Omental fat pad (tissue), 4 donors: Measurements from ENCODE around the gene PLAC8. TPM values are rescaled to one million over a fixed set of nuclear protein-coding genes. Genes with fewer than 3 reads are reported as not detected.
"Not testable (repeated sequence)": the region's sequence is repeated elsewhere in the genome, so short reads cannot be mapped to it uniquely, and the experiment has no call there.

Experiments
- ATAC-seq: fragments of 150-250 bp; one replicate; pipeline ENCODE4 v1.9.1; 2016; ENCODE audit warnings: mild to moderate bottlenecking, moderate library complexity; ENCODE audit not compliant: low FRiP score
- DNase-seq: peaks from one replicate; pipeline ENCODE4 v3.0.0-alpha.2; 2019; ENCODE audit warnings: low spot score
- total RNA-seq, 4 donors: library from RNA; depleted of rRNA; stranded (reverse); fragments of >200 nt; gene quantifications; one replicate each; pipeline ENCODE4 v1.1.0, GENCODE V29; 2016
- TF ChIP-seq, protein P1 (sequence below), 3 donors: fragments of 450-650 bp; IDR thresholded peaks; one replicate each; pipeline ENCODE4 v1.5.1; 2016 to 2017; ENCODE audit warnings: antibody characterized with exemption in 3 of 3, mild to moderate bottlenecking in 3 of 3, moderate library complexity in 2 of 3

Gene PLAC8
- total RNA-seq, 4 donors from 2014 or later = 2.6 to 7.6 (median 3.9) TPM

- TF ChIP-seq, protein P1, sequence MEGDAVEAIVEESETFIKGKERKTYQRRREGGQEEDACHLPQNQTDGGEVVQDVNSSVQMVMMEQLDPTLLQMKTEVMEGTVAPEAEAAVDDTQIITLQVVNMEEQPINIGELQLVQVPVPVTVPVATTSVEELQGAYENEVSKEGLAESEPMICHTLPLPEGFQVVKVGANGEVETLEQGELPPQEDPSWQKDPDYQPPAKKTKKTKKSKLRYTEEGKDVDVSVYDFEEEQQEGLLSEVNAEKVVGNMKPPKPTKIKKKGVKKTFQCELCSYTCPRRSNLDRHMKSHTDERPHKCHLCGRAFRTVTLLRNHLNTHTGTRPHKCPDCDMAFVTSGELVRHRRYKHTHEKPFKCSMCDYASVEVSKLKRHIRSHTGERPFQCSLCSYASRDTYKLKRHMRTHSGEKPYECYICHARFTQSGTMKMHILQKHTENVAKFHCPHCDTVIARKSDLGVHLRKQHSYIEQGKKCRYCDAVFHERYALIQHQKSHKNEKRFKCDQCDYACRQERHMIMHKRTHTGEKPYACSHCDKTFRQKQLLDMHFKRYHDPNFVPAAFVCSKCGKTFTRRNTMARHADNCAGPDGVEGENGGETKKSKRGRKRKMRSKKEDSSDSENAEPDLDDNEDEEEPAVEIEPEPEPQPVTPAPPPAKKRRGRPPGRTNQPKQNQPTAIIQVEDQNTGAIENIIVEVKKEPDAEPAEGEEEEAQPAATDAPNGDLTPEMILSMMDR (IDR thresholded peaks at IDR 0.05) = no peak
- ATAC-seq (no peak), DNase-seq (no peak)
These were observed 1.7 kb downstream of the PLAC8 start for GRCh38 chr4:83112678-83113428.

DNA sequence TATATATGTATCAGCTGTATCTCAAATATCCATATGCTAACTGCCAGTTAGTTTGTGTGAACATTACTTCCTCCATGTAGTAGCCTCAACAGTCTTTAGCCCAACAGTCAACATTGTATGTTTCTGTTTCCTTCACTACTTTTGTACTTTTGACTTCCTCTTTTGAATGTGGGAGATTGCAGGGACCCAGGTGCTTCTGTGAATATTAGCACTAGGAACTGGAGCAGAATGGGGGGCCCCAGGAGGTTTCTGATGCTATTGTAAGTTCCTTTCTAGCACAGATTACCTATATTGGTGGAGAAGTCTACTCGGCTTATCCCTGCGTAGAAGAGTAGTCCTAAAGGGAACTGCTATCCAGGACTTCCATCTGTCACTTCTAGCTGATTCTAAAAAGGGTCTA, 2.3 kb downstream of the PLAC8 start:
- ATAC-seq = no peak
- DNase-seq = no peak
- TF ChIP-seq, protein P1 (IDR thresholded peaks at IDR 0.05) = no peak

GRCh38 chr4:83111751-83112141, 2.8 kb downstream of the PLAC8 start:
- DNase-seq, ATAC-seq: not testable (repeated sequence)

- no peak for ATAC-seq
- no peak for DNase-seq
- TF ChIP-seq, protein P1 (IDR thresholded peaks at IDR 0.05) = no peak
These were observed 3.4 kb downstream of the PLAC8 start for GRCh38 chr4:83110970-83111750.

- TF ChIP-seq, protein P1 (IDR thresholded peaks at IDR 0.05) = no peak
- ATAC-seq (peak; percentile 96), DNase-seq (peak; percentile 51)
These were observed 4.1 kb downstream of the PLAC8 start for GRCh38 chr4:83110223-83110945.

- TF ChIP-seq, protein P1 (IDR thresholded peaks at IDR 0.05) = no peak
- ATAC-seq (peak; percentile 83), DNase-seq (no peak)
These were observed 4.9 kb downstream of the PLAC8 start for GRCh38 chr4:83109480-83110222.
